ENCODE measurements around the gene TBX4. TPM values are rescaled to one million over a fixed set of nuclear protein-coding genes. Genes with fewer than 3 reads are reported as not detected.

Gene TBX4
- total and polyA plus RNA-seq, 2 of the 13 experiments (the other 11 are each of a cell fraction or from before 2014, with no cell fraction given): 0.11 to 1.1 TPM

GRCh38 chr17:61488878-61489718 is 36.9 kb downstream of the TBX4 start (continued):
- TF ChIP-seq ZNF687 (CRISPR knock-in tag; IDR thresholded peaks at IDR 0.05) (peak; percentile 88), MTA1 (CRISPR knock-in tag; IDR thresholded peaks at IDR 0.05; ENCODE audit: borderline replicate concordance) (peak; percentile 75; the same call in 1 of the 2 replicates), ZNF18 (CRISPR knock-in tag; IDR thresholded peaks at IDR 0.05; ENCODE audit: insufficient replicate concordance) (peak; percentile 29), ZMAT3 (CRISPR knock-in tag; conservative IDR thresholded peaks at IDR 0.05) (no peak), NR2F2 (IDR thresholded peaks at IDR 0.05; ENCODE audit: borderline replicate concordance, low read depth) (no peak), TBX2 (CRISPR knock-in tag; IDR thresholded peaks at IDR 0.05; ENCODE audit: borderline replicate concordance) (peak; percentile 62; the same call in 1 of the 2 replicates), PATZ1 (CRISPR knock-in tag; IDR thresholded peaks at IDR 0.05) (peak; percentile 95), ZNF770 (CRISPR knock-in tag; IDR thresholded peaks at IDR 0.05) (no peak), CBFB (CRISPR knock-in tag; IDR thresholded peaks at IDR 0.05) (no peak), HINFP (CRISPR knock-in tag; IDR thresholded peaks at IDR 0.05; ENCODE audit: low read depth) (no peak), TRAFD1 (CRISPR knock-in tag; IDR thresholded peaks at IDR 0.05; ENCODE audit: borderline replicate concordance) (no peak), GLI4 (CRISPR knock-in tag; IDR thresholded peaks at IDR 0.05; ENCODE audit: borderline replicate concordance) (no peak), ZNF446 (CRISPR knock-in tag; IDR thresholded peaks at IDR 0.05) (no peak)

Measured in HepG2 (cell line).